H1 (cell line): ENCODE measurements around the gene TBRG4. TPM values are rescaled to one million over a fixed set of nuclear protein-coding genes. Genes with fewer than 3 reads are reported as not detected.

Source experiments
- CTCF ChIA-PET: fragments of 300-600 bp; sonication (Branson Sonifier 250); formaldehyde crosslinking; loops from one replicate; lab custom pipeline; 2021; ENCODE audit not compliant: partially characterized antibody; lab: Charles Lee
- POLR2A ChIA-PET: fragments of 300-600 bp; sonication (Branson Sonifier 250); formaldehyde crosslinking; loops from one replicate; lab custom pipeline; 2021; ENCODE audit warnings: inconsistent platforms; ENCODE audit not compliant: partially characterized antibody; lab: Charles Lee
- DNase-seq, 2 experiments: peaks; one replicate each; pipeline versions ENCODE4 v3.0.0 to v3.0.0-alpha.2; 2010 to 2022; ENCODE audit warnings: low spot score in 2 of 2, low read depth in 1 of 2, mixed read lengths in 1 of 2
- FAIRE-seq: peaks from 2 replicates; lab custom pipeline; 2011; peaks lifted over from hg19 to GRCh38; lab: Jason Lieb, UNC
- H2AFZ ChIP-seq: 2 replicates; pipeline ENCODE4 v1.8.1; 2012; ENCODE audit warnings: low read length, inconsistent platforms
- H2AK5ac ChIP-seq: 2 replicates; pipeline ENCODE4 v1.6.1; 2013; ENCODE audit warnings: low read depth, low read length
- H2BK120ac ChIP-seq: replicated peaks from 2 replicates; pipeline ENCODE3; 2013; ENCODE audit warnings: low read depth, low read length, inconsistent platforms
- H2BK12ac ChIP-seq: 2 replicates; pipeline ENCODE4 v1.6.1; 2013; ENCODE audit warnings: low read depth, low read length
- H2BK15ac ChIP-seq: 2 replicates; pipeline ENCODE4 v1.6.1; 2013; ENCODE audit warnings: low read length
- H2BK20ac ChIP-seq: 2 replicates; pipeline ENCODE4 v1.6.1; 2013; ENCODE audit warnings: low read length
- H2BK5ac ChIP-seq: 2 replicates; pipeline ENCODE4 v1.6.1; 2013; ENCODE audit warnings: low read depth, low read length
- H3K14ac ChIP-seq: 2 replicates; pipeline ENCODE4 v1.6.1; 2013; ENCODE audit warnings: inconsistent platforms; ENCODE audit not compliant: insufficient read length
- H3K18ac ChIP-seq: 2 replicates; pipeline ENCODE4 v1.6.1; 2013; ENCODE audit warnings: low read length; ENCODE audit errors: extremely low read depth
- H3K23ac ChIP-seq: 2 replicates; pipeline ENCODE4 v1.6.1; 2013; ENCODE audit warnings: inconsistent platforms; ENCODE audit not compliant: insufficient read length
- H3K23me2 ChIP-seq: 2 replicates; pipeline ENCODE4 v1.6.1; 2013; ENCODE audit warnings: low read depth, low read length
- H3K27ac ChIP-seq: 2 replicates; pipeline ENCODE4 v1.6.1; 2011; ENCODE audit warnings: low read depth, low read length, inconsistent platforms
- H3K27me3 ChIP-seq, 4 experiments: replicated peaks in 1 of 4; 1 replicate in 1 of 4; 2 replicates in 3 of 4; pipeline versions ENCODE4 v1.6.1 to v1.8.1; 2011 to 2013; ENCODE audit warnings: low read length in 3 of 4, mild to moderate bottlenecking in 3 of 4, inconsistent platforms in 2 of 4, mixed read lengths in 2 of 4, moderate library complexity in 1 of 4; ENCODE audit not compliant: control insufficient read depth in 3 of 4, insufficient read depth in 3 of 4; ENCODE audit errors: extremely low read depth in 1 of 4
- H3K36me3 ChIP-seq, 4 experiments: 2 replicates each; pipeline versions ENCODE4 v1.6.1 to v1.8.1; 2011 to 2013; ENCODE audit warnings: mild to moderate bottlenecking in 4 of 4, low read length in 3 of 4, moderate library complexity in 2 of 4, control low read depth in 1 of 4, inconsistent platforms in 1 of 4; ENCODE audit not compliant: insufficient read depth in 4 of 4, control insufficient read depth in 2 of 4
- H3K4ac ChIP-seq: replicated peaks from 2 replicates; pipeline ENCODE3; 2013; ENCODE audit warnings: low read length, low read depth, mixed read lengths, inconsistent platforms; ENCODE audit not compliant: insufficient read length
- H3K4me1 ChIP-seq, 4 experiments: replicated peaks in 1 of 4; 1 replicate in 1 of 4; 2 replicates in 3 of 4; pipeline versions ENCODE4 v1.6.1 to v1.8.1; 2011 to 2013; ENCODE audit warnings: low read length in 3 of 4, inconsistent platforms in 2 of 4, mixed read lengths in 1 of 4; ENCODE audit not compliant: insufficient read depth in 4 of 4, control insufficient read depth in 3 of 4
- H3K4me2 ChIP-seq, 2 experiments: 2 replicates each; pipeline versions ENCODE4 v1.6.1 to v1.8.1; 2011 to 2013; ENCODE audit warnings: low read depth in 2 of 2, low read length in 2 of 2, control low read depth in 1 of 2, inconsistent platforms in 1 of 2, mild to moderate bottlenecking in 1 of 2; ENCODE audit not compliant: insufficient read depth in 1 of 2
- H3K4me3 ChIP-seq, 4 experiments: fragments of 200-600, 300-600 bp in 1 of 4; sonication (generic), shearing (Covaris generic), sonication (Bioruptor Twin) in 1 of 4; 2 replicates each; pipeline versions ENCODE4 v1.5.1 to v1.8.1; 2011 to 2016; ENCODE audit warnings: low read length in 4 of 4, low read depth in 3 of 4, control low read depth in 2 of 4, inconsistent platforms in 2 of 4, mild to moderate bottlenecking in 2 of 4, mixed read lengths in 1 of 4, moderate library complexity in 1 of 4; ENCODE audit not compliant: insufficient read depth in 2 of 4; ENCODE audit errors: extremely low read depth in 1 of 4
- H3K56ac ChIP-seq: replicated peaks from 2 replicates; pipeline ENCODE3; 2013; ENCODE audit warnings: low read depth, mild to moderate bottlenecking, mixed read lengths, low read length, inconsistent platforms; ENCODE audit not compliant: insufficient read length
- H3K79me1 ChIP-seq: 2 replicates; pipeline ENCODE4 v1.6.1; 2013; ENCODE audit warnings: low read depth, low read length, control low read depth
- H3K79me2 ChIP-seq, 2 experiments: 2 replicates each; pipeline versions ENCODE4 v1.6.1 to v1.8.1; 2012 to 2013; ENCODE audit warnings: low read length in 2 of 2, mild to moderate bottlenecking in 2 of 2, inconsistent platforms in 1 of 2; ENCODE audit not compliant: insufficient read depth in 2 of 2, control insufficient read depth in 1 of 2
- H3K9ac ChIP-seq, 4 experiments: replicated peaks in 1 of 4; 1 replicate in 1 of 4; 2 replicates in 3 of 4; pipeline versions ENCODE4 v1.6.1 to v1.8.1; 2011 to 2013; ENCODE audit warnings: low read depth in 3 of 4, low read length in 3 of 4, control low read depth in 2 of 4, mild to moderate bottlenecking in 2 of 4, moderate library complexity in 2 of 4, inconsistent platforms in 1 of 4; ENCODE audit errors: extremely low read depth in 1 of 4
- H3K9me3 ChIP-seq, 2 experiments: 2 replicates each; pipeline versions ENCODE4 v1.6.1 to v1.8.1; 2012 to 2013; ENCODE audit warnings: mild to moderate bottlenecking in 2 of 2, moderate library complexity in 2 of 2, control low read depth in 1 of 2, inconsistent platforms in 1 of 2, low read depth in 1 of 2, low read length in 1 of 2, mixed read lengths in 1 of 2; ENCODE audit not compliant: insufficient read depth in 2 of 2
- H4K20me1 ChIP-seq, 2 experiments: replicated peaks in 1 of 2; 2 replicates each; pipeline versions ENCODE3 to v1.8.1; 2011 to 2013; ENCODE audit warnings: inconsistent platforms in 2 of 2, low read length in 2 of 2, mild to moderate bottlenecking in 1 of 2; ENCODE audit not compliant: insufficient read depth in 2 of 2, control insufficient read depth in 1 of 2
- H4K5ac ChIP-seq: 2 replicates; pipeline ENCODE4 v1.6.1; 2013; ENCODE audit warnings: low read length, low read depth, mixed read lengths, inconsistent platforms; ENCODE audit not compliant: insufficient read length
- H4K8ac ChIP-seq: 2 replicates; pipeline ENCODE4 v1.8.0; 2013; ENCODE audit warnings: mild to moderate bottlenecking, moderate library complexity, low read length, inconsistent platforms; ENCODE audit not compliant: insufficient read depth; ENCODE audit errors: extremely low read depth
- H4K91ac ChIP-seq: replicated peaks from 2 replicates; pipeline ENCODE3; 2013; ENCODE audit warnings: low read length, mixed read lengths, inconsistent platforms; ENCODE audit not compliant: insufficient read length
- ASH2L ChIP-seq: fragments of 200-600, 300-600 bp; sonication (generic); IDR thresholded peaks from one replicate; pipeline ENCODE4 v1.7.1; 2017; ENCODE audit warnings: low read length
- ATF3 ChIP-seq: IDR thresholded peaks from 2 replicates; pipeline ENCODE4 v1.6.1; 2011; ENCODE audit warnings: low read depth, mild to moderate bottlenecking, low read length; ENCODE audit not compliant: insufficient read depth
- CBX8 ChIP-seq: fragments of 300-800, 300-1000 bp; sonication (generic); IDR thresholded peaks from 2 replicates; pipeline ENCODE4 v1.7.1; 2016; ENCODE audit warnings: low read depth, low read length, borderline replicate concordance
- CTCF ChIP-seq, 3 experiments: IDR thresholded peaks; 1 replicate in 2 of 3; 2 replicates in 1 of 3; pipeline versions ENCODE4 v1.5.1 to v1.6.1; 2011; ENCODE audit warnings: low read length in 3 of 3, mild to moderate bottlenecking in 3 of 3, inconsistent platforms in 2 of 3, low read depth in 1 of 3, moderate library complexity in 1 of 3; ENCODE audit not compliant: insufficient read depth in 1 of 3; ENCODE audit errors: control extremely low read depth in 1 of 3
- RAD21 ChIP-seq, 2 experiments: IDR thresholded peaks in 1 of 2; conservative IDR thresholded peaks in 1 of 2; 2 replicates each; pipeline ENCODE4 v1.6.1; 2011; ENCODE audit warnings: low read depth in 2 of 2, low read length in 2 of 2, improper control_type of control experiment in 1 of 2, inconsistent platforms in 1 of 2, mild to moderate bottlenecking in 1 of 2, moderate library complexity in 1 of 2
- RXRA ChIP-seq: IDR thresholded peaks from 2 replicates; pipeline ENCODE4 v1.6.1; 2011; ENCODE audit warnings: low read depth, mild to moderate bottlenecking, low read length, moderate library complexity; ENCODE audit not compliant: insufficient read depth
- SIRT6 ChIP-seq: IDR thresholded peaks from one replicate; pipeline ENCODE4 v1.7.1; 2012; ENCODE audit warnings: low read length, inconsistent platforms
- TCF12 ChIP-seq: IDR thresholded peaks from 2 replicates; pipeline ENCODE4 v1.6.1; 2011; ENCODE audit warnings: low read depth, mild to moderate bottlenecking, low read length
- WGBS, 2 experiments: shearing (Covaris generic) in 1 of 2; methylation state at CpG; one replicate each; pipeline versions ENCODE4 v1.1.6 to v1.1.7; 2013 to 2015; ENCODE audit warnings: low lambda C conversion rate in 2 of 2, mixed read lengths in 2 of 2, inconsistent platforms in 1 of 2, low coverage in 1 of 2, missing lambda C conversion rate in 1 of 2; ENCODE audit not compliant: insufficient replicate concordance in 2 of 2, insufficient coverage in 1 of 2, insufficient read length in 1 of 2; ENCODE audit errors: extremely low coverage in 1 of 2, missing lambda C conversion rate in 1 of 2; 5-methylcytosine and 5-hydroxymethylcytosine counted together
- polyA plus RNA-seq, 7 experiments: library from polyadenylated mRNA; depleted of rRNA in 3 of 7; stranded (reverse) in 5 of 7; unstranded in 2 of 7; fragments of >200 nt in 5 of 7; fragments of 200-250 nt in 2 of 7; gene quantifications; 1 replicate in 5 of 7; 2 replicates in 1 of 7; 4 replicates in 1 of 7; pipeline versions ENCODE4 v1.2.1 to v1.2.3, GENCODE V29; 2011 to 2013; ENCODE audit warnings: missing spikeins in 2 of 7, mixed read lengths in 2 of 7
- total RNA-seq: library from RNA; stranded (reverse); fragmentation: NEBNext Ultra II Directional; extraction: Animal tissue kit (Norgen Biotek cat#: 25700); gene quantifications from 2 replicates; pipeline ENCODE4 v1.2.1, GENCODE V29; 2021
- TF ChIP-seq, protein P1 (sequence below): IDR thresholded peaks from 2 replicates; pipeline ENCODE4 v1.6.1; 2012; ENCODE audit warnings: inconsistent platforms

TBRG4 gene
- total and polyA plus RNA-seq, 2 of the 8 experiments (the other 6 are each of a cell fraction or from before 2014, with no cell fraction given), result 110 to 137 TPM

GRCh38 chr7:45150199-45150598 is 38.7 kb upstream of the TBRG4 start:
- H2AK5ac ChIP-seq, result no peak overlapping the region
- H4K8ac ChIP-seq, result no peak overlapping the region
- no peak overlapping the region for H2AFZ ChIP-seq
- ChIA-PET CTCF (interaction anchor here (0.8 to 1.9 kb wide), 4 partner anchors 9 to 119 kb away, joined by 3 to 7 read pairs (median 3); no protein-coding TSS in a partner anchor), POLR2A (no interaction called here)
- no peak overlapping the region for H2BK120ac ChIP-seq
- no peak overlapping the region for H3K23ac ChIP-seq
- H3K9ac ChIP-seq, result no peak overlapping the region
- no peak overlapping the region for H3K14ac ChIP-seq
- H3K79me2 ChIP-seq, result no peaks in the 10 kb centered on the region
- no peak overlapping the region for H3K4me2 ChIP-seq
- H2BK15ac ChIP-seq, result no peak overlapping the region
- H2BK20ac ChIP-seq, result no peak overlapping the region
- H3K23me2 ChIP-seq, result no peaks in the 10 kb centered on the region
- H3K36me3 ChIP-seq, result no peaks in the 10 kb centered on the region
- no peak overlapping the region for H3K4ac ChIP-seq
- peaks cover 0 to 3% of the 10 kb centered on the region in 2 experiments for H4K20me1 ChIP-seq
- no peak overlapping the region for H4K91ac ChIP-seq
- H3K4me1 ChIP-seq, result no peaks in the 10 kb centered on the region; a peak in 2 of 7 replicates
- no peak overlapping the region for H3K27ac ChIP-seq
- WGBS, 2 experiments, result 88% methylated on average over 11 of the region's 11 CpGs; no CpG with 5 or more reads in 1 of the 2 experiments
- no peaks in the 10 kb centered on the region for H3K9me3 ChIP-seq
- H3K18ac ChIP-seq, result no peak overlapping the region
- no peak overlapping the region for H2BK12ac ChIP-seq
- no peak overlapping the region for H4K5ac ChIP-seq
- no peaks in the 10 kb centered on the region for H3K79me1 ChIP-seq
- H3K27me3 ChIP-seq, result no peaks in the 10 kb centered on the region
- FAIRE-seq, result no peak
- TF ChIP-seq CBX8 (no peak), ASH2L (no peak), RXRA (no peak), SIRT6 (no peak), RAD21 (IDR thresholded peaks at IDR 0.05 in 1 of 2, conservative IDR thresholded peaks at IDR 0.05 in 1 of 2; ENCODE audit: low read depth in 2 of 2, low read length in 2 of 2) (no peak), ATF3 (no peak), CTCF (IDR thresholded peaks at IDR 0.05; ENCODE audit: control extremely low read depth in 1 of 3, insufficient read depth in 1 of 3, low read depth in 1 of 3, low read length in 3 of 3) (no peak), TCF12 (no peak)
- TF ChIP-seq, protein P1, sequence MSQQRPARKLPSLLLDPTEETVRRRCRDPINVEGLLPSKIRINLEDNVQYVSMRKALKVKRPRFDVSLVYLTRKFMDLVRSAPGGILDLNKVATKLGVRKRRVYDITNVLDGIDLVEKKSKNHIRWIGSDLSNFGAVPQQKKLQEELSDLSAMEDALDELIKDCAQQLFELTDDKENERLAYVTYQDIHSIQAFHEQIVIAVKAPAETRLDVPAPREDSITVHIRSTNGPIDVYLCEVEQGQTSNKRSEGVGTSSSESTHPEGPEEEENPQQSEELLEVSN, result no peak
- no peak overlapping the region for H3K56ac ChIP-seq
- H3K4me3 ChIP-seq, result no peak overlapping the region
- no peak for DNase-seq
- no peak overlapping the region for H2BK5ac ChIP-seq
